ENCODE measurements around the gene PLA2G4D. TPM values are rescaled to one million over a fixed set of nuclear protein-coding genes. Genes with fewer than 3 reads are reported as not detected.

Gene PLA2G4D
- polyA plus RNA-seq, 1 of the 3 experiments (the other 2 are of a cell fraction): not detected

DNA sequence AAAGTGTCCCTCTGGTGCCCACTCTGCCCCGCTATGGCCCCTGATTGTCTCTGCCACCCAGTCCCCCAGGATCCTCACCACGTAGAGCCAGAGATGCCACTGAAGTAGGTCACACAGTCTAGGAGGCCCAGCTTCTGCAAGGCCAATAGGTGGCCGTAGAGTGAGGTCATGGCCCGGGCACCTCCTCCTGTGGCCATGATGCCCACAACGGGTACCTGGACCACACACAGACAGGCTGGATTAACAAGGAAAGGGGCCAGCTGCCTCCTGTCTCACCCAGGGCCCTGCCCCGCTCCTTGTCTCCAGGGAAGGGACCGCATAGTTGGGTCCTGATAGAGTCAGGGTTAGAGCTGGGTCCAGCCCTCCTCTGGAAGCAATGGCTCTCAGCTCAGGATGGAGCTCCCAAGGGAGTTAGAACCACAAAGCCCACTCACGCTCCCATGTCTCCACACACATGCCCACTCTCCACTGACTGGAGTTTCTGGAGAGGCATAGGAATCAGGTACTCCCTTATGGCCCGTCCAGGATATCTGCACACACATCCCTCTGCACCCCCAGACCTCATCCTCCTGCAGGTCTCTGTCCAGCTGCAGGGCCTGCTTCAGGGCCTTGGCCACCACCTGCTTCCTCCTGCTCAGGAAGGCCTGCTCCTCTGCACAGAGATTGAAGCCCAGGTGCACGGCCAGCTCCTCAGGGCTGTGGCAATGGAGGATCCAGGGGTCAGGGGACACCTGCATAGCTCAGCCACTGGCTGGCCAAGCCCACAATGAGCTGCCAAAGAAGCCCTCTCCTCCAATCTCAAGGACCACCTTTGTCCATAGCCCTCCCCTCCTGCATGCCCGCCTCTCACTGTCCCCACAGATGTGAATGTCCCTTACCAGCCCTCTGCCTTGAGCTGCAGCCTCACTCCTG, 13.2 kb downstream of the PLA2G4D start:
- Histone ChIP-seq H3K9ac (no peak overlapping the region), H3K4me1 (ENCODE audit: control insufficient read depth in 1 of 2, insufficient read depth in 2 of 2, low read depth in 1 of 2, low read length in 1 of 2) (no peaks in the 10 kb centered on the region; a peak in 1 of 4 replicates), H3F3A (replicated peaks; ENCODE audit: insufficient read depth) (no peaks in the 10 kb centered on the region), H3K9me3 (no peaks in the 10 kb centered on the region), H3K36me3 (replicated peaks in 1 of 2; ENCODE audit: control insufficient read depth in 1 of 2, insufficient read depth in 2 of 2, low read length in 1 of 2) (no peaks in the 10 kb centered on the region), H3K27me3 (ENCODE audit: insufficient read depth) (0 out of 2 replicates have a peak, but pooled peaks cover 4% of the 10 kb centered on the region), H3K27ac (ENCODE audit: low read depth in 2 of 2, low read length in 1 of 2) (no peak overlapping the region), H3K79me2 (ENCODE audit: insufficient read depth) (no peaks in the 10 kb centered on the region), H4K20me1 (ENCODE audit: insufficient read depth) (no peaks in the 10 kb centered on the region), H2AFZ (ENCODE audit: low read depth) (no peak overlapping the region), H3K4me3 (ENCODE audit: low read depth in 2 of 2, low read length in 1 of 2) (no peak overlapping the region), H3K9me2 (no peaks in the 10 kb centered on the region), H3K4me2 (no peak overlapping the region)
- CTCF ChIA-PET: interaction anchor here (1.0 to 14.9 kb wide), 9 partner anchors 12 to 133 kb away, joined by 3 to 293 read pairs (median 6); partner anchors contain the start of gene PLA2G4D
- TF ChIP-seq EP300 (IDR thresholded peaks at IDR 0.05; ENCODE audit: borderline replicate concordance in 1 of 2, low read depth in 1 of 2, low read length in 1 of 2) (no peak), NRF1 (IDR thresholded peaks at IDR 0.05; ENCODE audit: low read depth, low read length) (no peak), YY1 (IDR thresholded peaks at IDR 0.05; ENCODE audit: low read depth) (no peak)
- TF ChIP-seq, protein P1, sequence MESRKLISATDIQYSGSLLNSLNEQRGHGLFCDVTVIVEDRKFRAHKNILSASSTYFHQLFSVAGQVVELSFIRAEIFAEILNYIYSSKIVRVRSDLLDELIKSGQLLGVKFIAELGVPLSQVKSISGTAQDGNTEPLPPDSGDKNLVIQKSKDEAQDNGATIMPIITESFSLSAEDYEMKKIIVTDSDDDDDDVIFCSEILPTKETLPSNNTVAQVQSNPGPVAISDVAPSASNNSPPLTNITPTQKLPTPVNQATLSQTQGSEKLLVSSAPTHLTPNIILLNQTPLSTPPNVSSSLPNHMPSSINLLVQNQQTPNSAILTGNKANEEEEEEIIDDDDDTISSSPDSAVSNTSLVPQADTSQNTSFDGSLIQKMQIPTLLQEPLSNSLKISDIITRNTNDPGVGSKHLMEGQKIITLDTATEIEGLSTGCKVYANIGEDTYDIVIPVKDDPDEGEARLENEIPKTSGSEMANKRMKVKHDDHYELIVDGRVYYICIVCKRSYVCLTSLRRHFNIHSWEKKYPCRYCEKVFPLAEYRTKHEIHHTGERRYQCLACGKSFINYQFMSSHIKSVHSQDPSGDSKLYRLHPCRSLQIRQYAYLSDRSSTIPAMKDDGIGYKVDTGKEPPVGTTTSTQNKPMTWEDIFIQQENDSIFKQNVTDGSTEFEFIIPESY (IDR thresholded peaks at IDR 0.05; ENCODE audit: borderline replicate concordance, low read depth): no peak
- TF ChIP-seq, protein P2, sequence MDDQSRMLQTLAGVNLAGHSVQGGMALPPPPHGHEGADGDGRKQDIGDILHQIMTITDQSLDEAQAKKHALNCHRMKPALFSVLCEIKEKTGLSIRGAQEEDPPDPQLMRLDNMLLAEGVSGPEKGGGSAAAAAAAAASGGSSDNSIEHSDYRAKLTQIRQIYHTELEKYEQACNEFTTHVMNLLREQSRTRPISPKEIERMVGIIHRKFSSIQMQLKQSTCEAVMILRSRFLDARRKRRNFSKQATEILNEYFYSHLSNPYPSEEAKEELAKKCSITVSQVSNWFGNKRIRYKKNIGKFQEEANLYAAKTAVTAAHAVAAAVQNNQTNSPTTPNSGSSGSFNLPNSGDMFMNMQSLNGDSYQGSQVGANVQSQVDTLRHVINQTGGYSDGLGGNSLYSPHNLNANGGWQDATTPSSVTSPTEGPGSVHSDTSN (IDR thresholded peaks at IDR 0.05): no peak
- TF ChIP-seq, protein P3, sequence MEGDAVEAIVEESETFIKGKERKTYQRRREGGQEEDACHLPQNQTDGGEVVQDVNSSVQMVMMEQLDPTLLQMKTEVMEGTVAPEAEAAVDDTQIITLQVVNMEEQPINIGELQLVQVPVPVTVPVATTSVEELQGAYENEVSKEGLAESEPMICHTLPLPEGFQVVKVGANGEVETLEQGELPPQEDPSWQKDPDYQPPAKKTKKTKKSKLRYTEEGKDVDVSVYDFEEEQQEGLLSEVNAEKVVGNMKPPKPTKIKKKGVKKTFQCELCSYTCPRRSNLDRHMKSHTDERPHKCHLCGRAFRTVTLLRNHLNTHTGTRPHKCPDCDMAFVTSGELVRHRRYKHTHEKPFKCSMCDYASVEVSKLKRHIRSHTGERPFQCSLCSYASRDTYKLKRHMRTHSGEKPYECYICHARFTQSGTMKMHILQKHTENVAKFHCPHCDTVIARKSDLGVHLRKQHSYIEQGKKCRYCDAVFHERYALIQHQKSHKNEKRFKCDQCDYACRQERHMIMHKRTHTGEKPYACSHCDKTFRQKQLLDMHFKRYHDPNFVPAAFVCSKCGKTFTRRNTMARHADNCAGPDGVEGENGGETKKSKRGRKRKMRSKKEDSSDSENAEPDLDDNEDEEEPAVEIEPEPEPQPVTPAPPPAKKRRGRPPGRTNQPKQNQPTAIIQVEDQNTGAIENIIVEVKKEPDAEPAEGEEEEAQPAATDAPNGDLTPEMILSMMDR (IDR thresholded peaks at IDR 0.05): no peak
- POLR2A ChIA-PET: no interaction called here
- WGBS (ENCODE audit: low lambda C conversion rate): 60% methylated on average over 8 of the region's 11 CpGs
- no peak for DNase-seq

DNA sequence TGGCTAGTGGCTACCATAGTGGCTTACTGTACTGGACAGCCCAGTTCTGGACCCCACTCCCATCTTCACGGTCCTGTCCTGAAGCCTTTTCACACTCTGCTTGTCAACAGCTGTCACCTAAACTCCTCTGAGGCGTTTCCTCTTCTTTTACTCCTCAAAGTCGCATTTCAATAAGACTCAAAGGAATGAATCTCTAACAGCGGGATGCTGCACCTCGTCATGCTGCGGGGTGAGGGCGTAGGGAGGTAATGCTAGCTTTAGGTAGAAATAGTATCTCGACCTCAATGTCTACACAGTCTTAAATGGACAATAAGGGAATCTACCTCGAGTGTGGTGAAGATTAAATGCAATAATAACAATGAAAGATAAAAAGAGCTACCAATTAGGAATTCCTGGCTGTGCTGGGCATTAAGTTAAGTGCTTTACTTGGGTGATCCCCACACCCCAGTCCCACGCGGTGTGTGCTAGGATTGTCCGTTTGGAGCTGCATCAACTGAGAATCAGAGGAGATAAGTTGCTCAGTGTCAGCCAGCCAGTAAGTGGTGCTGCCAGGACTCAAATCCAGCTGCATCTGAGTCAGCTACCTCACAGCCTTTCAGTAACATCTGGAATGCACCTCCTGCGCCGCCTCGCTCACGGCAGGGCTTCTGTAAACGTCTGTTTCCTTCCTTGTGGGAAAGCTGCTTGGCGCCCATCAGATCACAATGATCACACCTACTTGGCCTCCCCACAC, 14.0 kb downstream of the PLA2G4D start:
- ChIA-PET CTCF (interaction anchor here (0.9 to 14.9 kb wide), 8 partner anchors 13 to 132 kb away, joined by 3 to 293 read pairs (median 5); no protein-coding TSS in a partner anchor), POLR2A (no interaction called here)
- TF ChIP-seq, protein P4, sequence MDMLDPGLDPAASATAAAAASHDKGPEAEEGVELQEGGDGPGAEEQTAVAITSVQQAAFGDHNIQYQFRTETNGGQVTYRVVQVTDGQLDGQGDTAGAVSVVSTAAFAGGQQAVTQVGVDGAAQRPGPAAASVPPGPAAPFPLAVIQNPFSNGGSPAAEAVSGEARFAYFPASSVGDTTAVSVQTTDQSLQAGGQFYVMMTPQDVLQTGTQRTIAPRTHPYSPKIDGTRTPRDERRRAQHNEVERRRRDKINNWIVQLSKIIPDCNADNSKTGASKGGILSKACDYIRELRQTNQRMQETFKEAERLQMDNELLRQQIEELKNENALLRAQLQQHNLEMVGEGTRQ (IDR thresholded peaks at IDR 0.05; ENCODE audit: borderline replicate concordance, low read depth, low read length): no peak
- no peak for TF ChIP-seq FOXM1 (IDR thresholded peaks at IDR 0.05; ENCODE audit: low read depth)
- TF ChIP-seq, protein P3 (IDR thresholded peaks at IDR 0.05): no peak
- no peak for TF ChIP-seq MEF2A (IDR thresholded peaks at IDR 0.05; ENCODE audit: borderline replicate concordance, low read depth)
- no peak for TF ChIP-seq RXRA (IDR thresholded peaks at IDR 0.05; ENCODE audit: borderline replicate concordance, low read depth)
- TF ChIP-seq FOSL2 (IDR thresholded peaks at IDR 0.05; ENCODE audit: borderline replicate concordance, low read depth): no peak
- no peak for TF ChIP-seq EP300 (IDR thresholded peaks at IDR 0.05; ENCODE audit: borderline replicate concordance in 1 of 2, low read depth in 1 of 2, low read length in 1 of 2)

More for the DNA sequence above, 14.0 kb downstream of the PLA2G4D start:
- H4K20me1 ChIP-seq (ENCODE audit: insufficient read depth): no peaks in the 10 kb centered on the region
- no peak overlapping the region for H3K27ac ChIP-seq (ENCODE audit: low read depth in 2 of 2, low read length in 1 of 2)
- H3K36me3 ChIP-seq (replicated peaks in 1 of 2; ENCODE audit: control insufficient read depth in 1 of 2, insufficient read depth in 2 of 2, low read length in 1 of 2): no peaks in the 10 kb centered on the region
- 68% methylated on average over 13 of the region's 18 CpGs for WGBS (ENCODE audit: low lambda C conversion rate)
- H3F3A ChIP-seq (replicated peaks; ENCODE audit: insufficient read depth): no peaks in the 10 kb centered on the region
- H3K4me1 ChIP-seq (ENCODE audit: control insufficient read depth in 1 of 2, insufficient read depth in 2 of 2, low read depth in 1 of 2, low read length in 1 of 2): no peaks in the 10 kb centered on the region; a peak in 1 of 4 replicates
- 0 out of 2 replicates have a peak, but pooled peaks cover 4% of the 10 kb centered on the region for H3K27me3 ChIP-seq (ENCODE audit: insufficient read depth)
- H3K79me2 ChIP-seq (ENCODE audit: insufficient read depth): no peaks in the 10 kb centered on the region
- H3K4me3 ChIP-seq (ENCODE audit: low read depth in 2 of 2, low read length in 1 of 2): no peak overlapping the region
- H3K9me3 ChIP-seq: no peaks in the 10 kb centered on the region
- H3K9ac ChIP-seq: no peak overlapping the region
- no peaks in the 10 kb centered on the region for H3K9me2 ChIP-seq
- no peak for DNase-seq
- no peak overlapping the region for H2AFZ ChIP-seq (ENCODE audit: low read depth)
- no peak overlapping the region for H3K4me2 ChIP-seq

Measured in SK-N-SH (cell line).